ENCODE results near the gene FERMT1.

- TF ChIP-seq CTCF (IDR thresholded peaks at IDR 0.05; ENCODE audit: borderline replicate concordance, extremely low read depth, low read length, poor library complexity, severe bottlenecking) (no peak), EZH2 (IDR thresholded peaks at IDR 0.05; ENCODE audit: borderline replicate concordance, low read depth, low read length, severe bottlenecking) (no peak)
Observed at GRCh38 chr20:6051505-6051904, 71.3 kb downstream of the FERMT1 start.
